HepG2 (cell line): ENCODE measurements around the gene MYOZ1. TPM values are rescaled to one million over a fixed set of nuclear protein-coding genes. Genes with fewer than 3 reads are reported as not detected.

Experiments used
- AGO1 ChIP-seq: fragments of 200-400 bp; formaldehyde crosslinking; IDR thresholded peaks from 2 replicates; pipeline ENCODE4 v1.6.1; 2017; ENCODE audit warnings: mild to moderate bottlenecking, low read depth, low read length, moderate library complexity; ENCODE audit not compliant: poor library complexity, severe bottlenecking
- ATF7 ChIP-seq, 2 experiments: fragments of 450-650 bp in 1 of 2; sonication (generic) in 1 of 2; formaldehyde crosslinking in 1 of 2; IDR thresholded peaks; 2 replicates each; pipeline versions ENCODE4 v1.4.0 to v1.6.1; 2016 to 2020; ENCODE audit warnings: antibody characterized with exemption in 1 of 2, mild to moderate bottlenecking in 1 of 2, missing genetic modification reagents in 1 of 2
- ATM ChIP-seq: fragments of 450-650 bp; IDR thresholded peaks from 2 replicates; pipeline ENCODE4 v1.7.1; 2017; ENCODE audit warnings: mild to moderate bottlenecking, borderline replicate concordance
- DPF2 ChIP-seq: sonication (generic); formaldehyde crosslinking; IDR thresholded peaks from 2 replicates; pipeline ENCODE4 v1.4.0; 2020; ENCODE audit warnings: mild to moderate bottlenecking, low read depth, missing genetic modification reagents, borderline replicate concordance
- ERF ChIP-seq: IDR thresholded peaks from 2 replicates; pipeline ENCODE4 v1.6.1; 2018; ENCODE audit warnings: missing biosample characterization, missing genetic modification reagents
- FOXP1 ChIP-seq, 2 experiments: fragments of 450-650 bp in 1 of 2; IDR thresholded peaks; 2 replicates each; pipeline ENCODE4 v1.6.1; 2017 to 2018; ENCODE audit warnings: antibody characterized with exemption in 1 of 2
- GABPA ChIP-seq, 2 experiments: IDR thresholded peaks; 2 replicates each; pipeline ENCODE4 v1.6.1; 2011 to 2016; ENCODE audit warnings: low read depth in 2 of 2, low read length in 1 of 2, missing biosample characterization in 1 of 2, missing genetic modification characterization in 1 of 2
- GFI1 ChIP-seq: sonication (generic); formaldehyde crosslinking; IDR thresholded peaks from 2 replicates; pipeline ENCODE4 v1.5.0; 2020; ENCODE audit warnings: missing genetic modification reagents, mild to moderate bottlenecking, borderline replicate concordance
- HES4 ChIP-seq: sonication (generic); formaldehyde crosslinking; IDR thresholded peaks from 2 replicates; pipeline ENCODE4 v1.9.0; 2021; ENCODE audit warnings: mild to moderate bottlenecking, missing genetic modification reagents, borderline replicate concordance
- KMT2B ChIP-seq: IDR thresholded peaks from 2 replicates; pipeline ENCODE4 v1.6.1; 2016; ENCODE audit warnings: missing genetic modification reagents, missing compliant biosample characterization
- NKX3-1 ChIP-seq: sonication (generic); formaldehyde crosslinking; IDR thresholded peaks from 2 replicates; pipeline ENCODE4 v1.5.0; 2020; ENCODE audit warnings: missing genetic modification reagents
- PRMT3 ChIP-seq: sonication (generic); formaldehyde crosslinking; IDR thresholded peaks from 2 replicates; pipeline ENCODE4 v1.8.1; 2022; ENCODE audit warnings: low read depth, mild to moderate bottlenecking, moderate library complexity, missing genetic modification reagents, borderline replicate concordance
- ZMYM4 ChIP-seq: sonication (generic); formaldehyde crosslinking; IDR thresholded peaks from 2 replicates; pipeline ENCODE4 v1.8.1; 2023; ENCODE audit warnings: mild to moderate bottlenecking, missing genetic modification reagents
- ZNF510 ChIP-seq: sonication (generic); formaldehyde crosslinking; IDR thresholded peaks from 2 replicates; pipeline ENCODE4 v1.4.0; 2020; ENCODE audit warnings: low read depth, mild to moderate bottlenecking, missing genetic modification reagents
- ZNF614 ChIP-seq: IDR thresholded peaks from 2 replicates; pipeline ENCODE4 v1.6.1; 2018; ENCODE audit warnings: missing biosample characterization, missing genetic modification reagents, inconsistent platforms, borderline replicate concordance
- ZNF747 ChIP-seq: sonication (generic); formaldehyde crosslinking; IDR thresholded peaks from 2 replicates; pipeline ENCODE4 v1.8.1; 2023; ENCODE audit warnings: missing genetic modification reagents, mild to moderate bottlenecking, borderline replicate concordance
- ZNF775 ChIP-seq: sonication (generic); formaldehyde crosslinking; IDR thresholded peaks from 2 replicates; pipeline ENCODE4 v1.4.0; 2020; ENCODE audit warnings: missing genetic modification reagents, mild to moderate bottlenecking, moderate library complexity, borderline replicate concordance
- ZNF839 ChIP-seq: sonication (generic); formaldehyde crosslinking; IDR thresholded peaks from 2 replicates; pipeline ENCODE4 v1.4.0; 2020; ENCODE audit warnings: missing genetic modification reagents, mild to moderate bottlenecking, borderline replicate concordance
- ZNF850 ChIP-seq: sonication (generic); formaldehyde crosslinking; conservative IDR thresholded peaks from 2 replicates; pipeline ENCODE4 v1.9.0; 2021; ENCODE audit warnings: mild to moderate bottlenecking, missing genetic modification reagents
- polyA plus RNA-seq, 8 experiments: library from polyadenylated mRNA; depleted of rRNA in 3 of 8; stranded (reverse) in 7 of 8; unstranded in 1 of 8; fragments of >200 nt; fragmentation: Illumina TruSeq in 4 of 8; extraction: Trizol in 4 of 8; gene quantifications; 2 replicates each; pipeline versions ENCODE4 v1.2.1 to v1.2.3, GENCODE V29; 2011 to 2016; ENCODE audit warnings: low read depth in 4 of 8, missing spikeins in 1 of 8, mixed read lengths in 1 of 8; ENCODE audit not compliant: insufficient read depth in 1 of 8
- total RNA-seq, 5 experiments: library from RNA; depleted of rRNA; stranded (reverse); fragments of >200 nt; fragmentation: Illumina TruSeq; extraction: Trizol; gene quantifications; 2 replicates each; pipeline ENCODE4 v1.2.3, GENCODE V29; 2016; ENCODE audit warnings: low read depth in 1 of 5
- TF ChIP-seq, protein P1 (sequence below): sonication (generic); formaldehyde crosslinking; IDR thresholded peaks from 2 replicates; pipeline ENCODE4 v1.8.0; 2023; ENCODE audit warnings: mild to moderate bottlenecking, missing genetic modification reagents
- TF ChIP-seq, protein P2 (sequence below): sonication (generic); formaldehyde crosslinking; IDR thresholded peaks from 2 replicates; pipeline ENCODE4 v1.5.1; 2020; ENCODE audit warnings: missing genetic modification reagents, mild to moderate bottlenecking, borderline replicate concordance
- TF ChIP-seq, protein P3 (sequence below): IDR thresholded peaks from 2 replicates; pipeline ENCODE4 v1.6.1; 2016; ENCODE audit warnings: mild to moderate bottlenecking, missing biosample characterization, missing genetic modification reagents
- TF ChIP-seq, protein P4 (sequence below): sonication (generic); formaldehyde crosslinking; IDR thresholded peaks from 2 replicates; pipeline ENCODE4 v1.5.1; 2020; ENCODE audit warnings: missing genetic modification reagents, mild to moderate bottlenecking, borderline replicate concordance

Gene MYOZ1
- total and polyA plus RNA-seq, 2 of the 13 experiments (the other 11 are each of a cell fraction or from before 2014, with no cell fraction given) = not detected

DNA sequence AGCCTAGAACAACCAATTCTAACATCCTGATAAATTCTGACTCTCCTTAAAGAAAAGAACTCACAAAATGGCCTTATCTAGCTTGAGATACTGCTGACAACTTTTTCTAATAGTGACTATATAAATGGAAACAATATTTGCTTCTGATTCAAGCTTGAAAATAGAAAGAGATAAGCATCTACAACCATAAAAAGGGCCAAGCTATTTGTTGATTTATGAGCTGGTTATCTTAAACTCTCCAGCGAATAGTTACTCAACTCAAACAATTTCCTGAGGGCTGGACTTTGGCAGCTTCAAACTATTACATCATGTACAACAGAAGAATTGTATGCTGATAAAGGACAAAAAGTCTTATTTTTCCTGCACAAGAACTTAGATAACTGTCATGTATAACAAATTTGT is 54.7 kb downstream of the MYOZ1 start (continued):
- TF ChIP-seq, protein P1, sequence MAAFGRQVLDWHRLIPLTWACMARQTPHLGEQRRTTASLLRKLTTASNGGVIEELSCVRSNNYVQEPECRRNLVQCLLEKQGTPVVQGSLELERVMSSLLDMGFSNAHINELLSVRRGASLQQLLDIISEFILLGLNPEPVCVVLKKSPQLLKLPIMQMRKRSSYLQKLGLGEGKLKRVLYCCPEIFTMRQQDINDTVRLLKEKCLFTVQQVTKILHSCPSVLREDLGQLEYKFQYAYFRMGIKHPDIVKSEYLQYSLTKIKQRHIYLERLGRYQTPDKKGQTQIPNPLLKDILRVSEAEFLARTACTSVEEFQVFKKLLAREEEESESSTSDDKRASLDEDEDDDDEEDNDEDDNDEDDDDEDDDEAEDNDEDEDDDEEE (CRISPR knock-in tag) = no peak
- TF ChIP-seq ERF (peak; percentile 56; the same call in 1 of the 2 replicates), ZMYM4 (CRISPR knock-in tag) (no peak), ATM (peak; percentile 50; the same call in 1 of the 2 replicates), NKX3-1 (CRISPR knock-in tag) (no peak; the same call in 1 of the 2 replicates), ATF7 (IDR thresholded peaks at IDR 0.05) (peak; percentile 51; the same call in 1 of the 2 replicates), ATF7 (CRISPR knock-in tag; IDR thresholded peaks at IDR 0.05) (no peak), GABPA (IDR thresholded peaks at IDR 0.05; ENCODE audit: low read depth, low read length) (no peak), GABPA (CRISPR knock-in tag; IDR thresholded peaks at IDR 0.05; ENCODE audit: low read depth) (peak; percentile 42; the same call in 1 of the 2 replicates), ZNF839 (CRISPR knock-in tag) (no peak), KMT2B (no peak), DPF2 (CRISPR knock-in tag) (0 out of 2 replicates have a peak, but pooled peaks have one; percentile 54), PRMT3 (CRISPR knock-in tag) (no peak), ZNF747 (CRISPR knock-in tag) (no peak), ZNF510 (CRISPR knock-in tag) (no peak), AGO1 (no peak), ZNF850 (CRISPR knock-in tag) (no peak), GFI1 (CRISPR knock-in tag) (peak; percentile 39; the same call in 1 of the 2 replicates), HES4 (CRISPR knock-in tag) (no peak), ZNF775 (CRISPR knock-in tag) (no peak), FOXP1 (IDR thresholded peaks at IDR 0.05) (no peak; the same call in 1 of the 2 replicates), FOXP1 (CRISPR knock-in tag; IDR thresholded peaks at IDR 0.05) (peak; percentile 65; the same call in 1 of the 2 replicates), ZNF614 (no peak)
- TF ChIP-seq, protein P2, sequence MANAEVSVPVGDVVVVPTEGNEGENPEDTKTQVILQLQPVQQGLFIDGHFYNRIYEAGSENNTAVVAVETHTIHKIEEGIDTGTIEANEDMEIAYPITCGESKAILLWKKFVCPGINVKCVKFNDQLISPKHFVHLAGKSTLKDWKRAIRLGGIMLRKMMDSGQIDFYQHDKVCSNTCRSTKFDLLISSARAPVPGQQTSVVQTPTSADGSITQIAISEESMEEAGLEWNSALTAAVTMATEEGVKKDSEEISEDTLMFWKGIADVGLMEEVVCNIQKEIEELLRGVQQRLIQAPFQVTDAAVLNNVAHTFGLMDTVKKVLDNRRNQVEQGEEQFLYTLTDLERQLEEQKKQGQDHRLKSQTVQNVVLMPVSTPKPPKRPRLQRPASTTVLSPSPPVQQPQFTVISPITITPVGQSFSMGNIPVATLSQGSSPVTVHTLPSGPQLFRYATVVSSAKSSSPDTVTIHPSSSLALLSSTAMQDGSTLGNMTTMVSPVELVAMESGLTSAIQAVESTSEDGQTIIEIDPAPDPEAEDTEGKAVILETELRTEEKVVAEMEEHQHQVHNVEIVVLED (CRISPR knock-in tag) = no peak
- TF ChIP-seq, protein P3, sequence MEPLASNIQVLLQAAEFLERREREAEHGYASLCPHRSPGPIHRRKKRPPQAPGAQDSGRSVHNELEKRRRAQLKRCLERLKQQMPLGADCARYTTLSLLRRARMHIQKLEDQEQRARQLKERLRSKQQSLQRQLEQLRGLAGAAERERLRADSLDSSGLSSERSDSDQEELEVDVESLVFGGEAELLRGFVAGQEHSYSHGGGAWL (CRISPR knock-in tag) = no peak
- TF ChIP-seq, protein P4, sequence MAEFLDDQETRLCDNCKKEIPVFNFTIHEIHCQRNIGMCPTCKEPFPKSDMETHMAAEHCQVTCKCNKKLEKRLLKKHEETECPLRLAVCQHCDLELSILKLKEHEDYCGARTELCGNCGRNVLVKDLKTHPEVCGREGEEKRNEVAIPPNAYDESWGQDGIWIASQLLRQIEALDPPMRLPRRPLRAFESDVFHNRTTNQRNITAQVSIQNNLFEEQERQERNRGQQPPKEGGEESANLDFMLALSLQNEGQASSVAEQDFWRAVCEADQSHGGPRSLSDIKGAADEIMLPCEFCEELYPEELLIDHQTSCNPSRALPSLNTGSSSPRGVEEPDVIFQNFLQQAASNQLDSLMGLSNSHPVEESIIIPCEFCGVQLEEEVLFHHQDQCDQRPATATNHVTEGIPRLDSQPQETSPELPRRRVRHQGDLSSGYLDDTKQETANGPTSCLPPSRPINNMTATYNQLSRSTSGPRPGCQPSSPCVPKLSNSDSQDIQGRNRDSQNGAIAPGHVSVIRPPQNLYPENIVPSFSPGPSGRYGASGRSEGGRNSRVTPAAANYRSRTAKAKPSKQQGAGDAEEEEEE (CRISPR knock-in tag) = no peak
